Stimulated activated CD4-positive, alpha-beta T cell treated with anti-CD3 and anti-CD28 coated beads, Interleukin-2, amount 100 ng/mL, for 4 hours (primary cell): ENCODE data around the gene TRNP1.

Source experiments
- DNase-seq: peaks from one replicate; pipeline ENCODE4 v3.0.0-alpha.2; 2020; ENCODE audit warnings: low read depth

Gene TRNP1

DNA sequence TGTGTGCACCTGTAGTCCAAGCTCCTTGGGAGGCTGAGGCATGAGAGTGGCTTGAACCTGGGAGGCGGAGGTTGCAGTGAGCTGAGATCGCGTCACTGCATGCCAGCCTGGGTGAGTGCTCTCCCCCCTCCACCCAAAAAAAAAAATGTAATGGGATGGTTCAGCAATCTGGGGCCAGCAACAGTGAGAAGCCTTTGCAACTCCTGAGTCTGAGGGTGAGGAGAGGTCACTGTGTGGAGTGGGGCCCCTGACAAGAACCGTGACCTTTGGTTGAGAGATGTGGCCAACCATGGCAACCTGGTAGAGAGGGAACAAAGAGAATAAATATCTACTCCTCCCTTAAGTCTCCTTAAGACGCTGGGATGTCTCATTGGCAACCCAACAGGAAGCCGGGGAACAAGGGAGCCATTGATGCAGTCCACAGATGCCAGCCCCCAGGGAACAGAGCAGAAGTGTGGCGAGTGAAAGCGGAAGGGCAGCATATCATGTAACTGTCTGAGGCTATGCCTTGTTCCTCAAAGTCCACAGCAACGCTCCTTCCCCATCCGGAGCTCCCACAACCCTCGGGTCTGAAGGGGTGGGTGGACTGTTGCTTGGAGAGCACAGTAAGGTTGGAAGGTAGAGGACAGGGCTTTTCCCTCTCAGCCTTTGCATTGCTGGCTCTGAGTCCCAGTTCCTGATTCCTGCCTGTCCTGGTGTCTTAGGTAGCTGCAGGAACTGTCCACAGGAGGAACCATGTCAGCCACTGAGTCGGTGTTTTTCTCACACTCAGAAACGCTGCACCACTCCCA, 8.3 kb downstream of the TRNP1 start:
- no peak for DNase-seq

DNA sequence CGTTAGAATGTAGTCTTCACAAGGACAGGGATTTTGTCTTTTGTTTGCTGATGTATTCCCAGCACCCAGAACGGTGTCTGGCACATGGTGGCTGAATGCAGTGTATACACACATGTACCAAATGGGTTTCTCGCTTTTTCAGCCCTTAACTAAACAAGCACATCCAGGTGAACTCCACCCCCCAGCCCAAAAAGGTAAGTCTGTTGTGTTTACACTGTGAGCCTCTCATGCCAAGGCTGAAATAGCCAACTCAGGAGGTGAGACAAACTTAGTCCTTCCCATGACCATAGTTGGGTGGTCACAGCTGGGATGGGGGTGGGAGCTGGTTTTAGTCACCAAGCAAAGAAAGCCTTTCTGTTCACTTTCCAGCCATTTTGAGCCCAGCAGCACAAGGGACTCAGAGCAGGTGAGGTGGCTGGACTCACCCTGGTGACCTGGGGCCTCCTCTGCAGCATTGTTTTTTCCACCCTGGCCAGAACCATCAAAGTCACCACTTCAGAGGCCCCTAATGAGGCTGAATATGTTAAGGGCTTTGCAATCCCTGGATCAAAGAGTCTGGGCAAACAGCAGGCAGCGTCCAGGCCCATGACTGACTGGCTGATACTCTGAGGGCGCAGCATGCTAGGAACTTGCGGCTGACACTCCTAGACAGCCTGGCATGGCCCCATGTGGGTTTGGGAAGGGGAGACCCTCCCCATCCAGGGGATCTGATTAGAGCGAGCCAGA, 10.4 kb downstream of the TRNP1 start:
- no peak for DNase-seq

DNA sequence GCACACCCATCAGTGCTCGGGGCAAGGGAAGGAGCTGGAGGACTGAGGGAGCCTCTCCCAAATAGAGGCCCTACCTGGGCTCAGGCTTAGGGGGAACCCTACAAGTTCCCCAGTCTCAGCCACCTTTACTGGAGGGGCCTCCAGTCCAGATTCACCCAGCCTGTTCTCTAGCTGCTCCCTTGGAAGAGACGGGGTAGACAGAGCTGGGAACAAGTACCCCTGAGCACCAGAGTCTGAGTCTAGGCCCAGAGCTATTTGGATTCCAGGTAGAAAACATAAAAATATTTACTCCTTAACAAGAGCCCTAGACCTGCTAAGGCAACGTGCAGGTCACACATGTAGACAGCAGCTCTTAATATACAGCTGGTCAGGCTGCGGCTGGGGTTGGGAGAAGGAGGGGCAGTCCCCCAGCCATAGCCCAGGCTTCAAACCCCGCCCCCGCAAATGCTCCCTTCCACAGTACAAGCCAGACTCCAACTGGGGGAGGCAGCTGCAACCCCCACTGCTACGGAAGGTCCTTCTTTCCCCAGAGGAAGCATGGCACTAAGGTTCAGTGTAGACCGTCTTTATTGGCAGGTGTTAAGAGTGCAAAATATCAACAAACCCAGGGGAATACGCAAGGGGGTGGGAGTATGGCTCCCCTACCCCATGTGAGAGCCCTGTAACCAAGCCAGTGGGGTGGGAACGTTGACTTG, 11.1 kb downstream of the TRNP1 start:
- DNase-seq = no peak

DNA sequence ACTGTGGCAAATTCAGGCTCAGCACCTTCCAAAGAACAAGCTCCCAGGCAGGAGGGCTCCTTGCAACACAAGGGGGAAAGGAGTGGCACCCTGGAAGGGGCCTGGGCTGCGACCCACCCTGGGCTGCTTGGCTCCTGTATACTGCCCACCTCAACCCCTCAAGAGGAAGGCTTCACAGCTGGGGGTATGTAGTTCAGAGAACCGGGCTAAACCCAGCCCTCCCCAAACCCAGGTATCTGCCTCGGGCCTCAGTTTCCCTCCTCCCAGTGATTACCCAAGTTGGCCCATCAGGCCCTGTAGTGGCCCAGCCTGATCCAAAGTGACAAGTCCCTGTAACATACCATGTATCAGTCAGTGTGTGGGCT, 11.7 kb downstream of the TRNP1 start:
- no peak for DNase-seq

DNA sequence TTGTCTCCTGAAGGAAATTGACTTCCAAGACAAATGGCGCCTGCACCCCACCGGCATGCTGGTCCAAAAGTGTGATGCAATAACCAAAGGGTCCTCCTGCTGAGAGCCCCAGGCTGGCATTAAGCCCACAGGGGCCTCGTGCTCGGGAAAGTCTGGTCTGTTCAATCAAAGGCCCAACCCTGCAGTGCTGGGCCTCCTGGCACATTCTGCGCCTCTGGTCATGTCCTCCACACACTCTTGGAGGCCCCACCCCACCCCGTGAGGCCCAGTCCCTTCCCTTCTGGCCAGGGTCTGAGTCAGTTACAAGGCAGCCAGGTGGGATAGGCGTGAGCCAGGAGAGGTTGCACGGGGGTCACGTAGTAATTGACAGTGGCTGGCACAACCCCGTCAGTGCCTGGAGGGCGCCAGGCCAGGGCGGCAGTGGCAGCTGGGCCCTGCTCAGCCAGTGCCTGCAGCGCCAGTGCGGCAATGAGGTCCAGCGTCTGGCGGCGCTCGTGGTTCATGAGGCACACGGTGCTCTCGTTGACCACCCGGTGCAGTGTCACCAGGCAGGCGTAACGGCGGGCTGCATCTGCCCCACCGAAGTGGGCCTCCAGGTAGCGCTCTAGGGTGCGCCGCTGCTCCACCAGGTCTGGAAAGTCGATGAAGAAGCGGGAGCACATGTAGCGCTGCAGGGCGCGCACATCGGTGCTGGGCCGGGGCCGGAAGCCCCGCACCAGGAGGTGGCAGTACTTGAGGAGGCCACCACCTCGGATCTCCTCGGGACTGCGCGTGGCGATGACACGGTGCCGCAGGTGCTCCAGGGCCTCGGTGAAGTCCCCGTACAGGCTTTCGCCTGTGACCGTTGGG, 12.4 kb downstream of the TRNP1 start:
- no peak for DNase-seq

DNA sequence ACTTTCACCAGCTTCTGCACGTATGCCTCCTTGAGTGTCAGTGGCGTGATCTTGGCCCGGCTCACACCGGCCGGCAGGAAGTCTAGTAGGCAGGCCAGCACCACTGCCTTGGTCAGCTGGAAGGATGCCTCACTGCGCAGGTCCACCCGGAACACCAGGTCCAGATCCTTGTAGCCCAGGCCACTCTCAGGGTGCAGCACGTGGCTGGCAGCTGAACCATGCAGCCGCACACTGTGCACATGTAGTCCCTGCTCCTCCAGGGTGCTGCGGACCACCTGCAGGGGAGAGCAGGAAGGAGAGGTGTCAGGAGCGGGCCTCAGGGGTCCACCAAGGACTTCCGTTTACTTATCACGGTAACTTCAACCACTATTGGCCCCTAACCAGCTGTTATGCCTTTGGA, 13.2 kb downstream of the TRNP1 start:
- DNase-seq = no peak

DNA sequence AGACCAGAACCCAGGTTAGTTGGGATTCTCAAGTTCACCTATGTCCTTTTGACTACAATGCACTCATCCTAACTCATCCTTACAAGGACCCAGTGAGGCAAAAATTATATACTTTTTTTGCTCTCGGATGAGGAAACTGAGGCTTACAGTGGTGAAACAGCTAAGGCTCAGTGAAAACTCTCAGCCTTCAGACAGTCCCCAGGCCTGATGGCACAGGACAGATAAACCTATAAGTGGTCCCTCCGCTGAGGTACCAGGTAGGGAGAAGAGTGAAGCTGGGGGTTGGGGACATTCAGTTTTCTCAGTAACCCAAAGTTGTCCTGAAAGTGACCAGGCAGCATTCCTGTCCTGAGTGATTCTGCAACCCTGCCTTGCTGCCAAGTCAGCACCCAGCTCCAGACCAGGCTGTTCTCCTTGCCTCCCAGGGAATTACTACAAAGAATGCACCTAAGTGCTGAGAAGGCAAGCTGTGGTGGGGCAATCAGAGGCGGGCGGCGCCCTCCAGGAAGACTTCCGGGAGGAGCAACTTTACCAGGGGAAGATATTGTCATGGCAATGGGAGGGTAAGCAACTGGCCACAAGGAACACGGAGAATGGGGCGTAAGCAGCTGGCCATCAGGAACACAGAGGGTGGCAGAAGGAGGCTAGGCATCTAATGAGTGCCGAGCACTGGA, 14.6 kb downstream of the TRNP1 start:
- no peak for DNase-seq

DNA sequence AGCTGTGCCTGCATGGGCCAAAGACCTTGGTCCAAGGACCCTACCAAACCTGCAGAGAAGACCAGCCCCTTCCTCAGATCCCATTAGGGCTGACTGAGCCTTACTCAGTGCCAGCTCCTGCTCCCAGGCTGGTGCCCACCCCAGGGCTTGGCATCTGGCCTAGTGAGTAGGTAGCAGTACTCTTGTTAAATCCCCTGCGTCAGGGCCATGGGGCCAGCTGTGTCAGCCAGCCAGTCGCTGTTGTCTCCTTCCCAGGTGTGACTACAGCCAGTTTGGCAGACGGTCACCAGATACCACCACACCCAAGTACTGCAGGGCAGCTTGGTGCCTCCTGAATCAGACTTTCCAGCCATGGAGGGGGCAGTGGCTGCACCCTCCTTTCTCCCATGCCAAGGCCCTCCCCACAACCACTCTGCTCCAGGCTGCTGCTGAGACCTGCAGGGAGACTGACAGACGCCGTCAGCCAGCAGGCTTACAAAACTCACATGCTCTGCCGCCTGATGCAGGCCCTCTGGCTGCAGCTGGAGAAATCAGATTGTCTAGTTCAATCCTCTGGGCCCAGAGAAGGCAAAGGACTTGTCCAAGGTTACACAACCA, 16.2 kb downstream of the TRNP1 start:
- DNase-seq = no peak

DNA sequence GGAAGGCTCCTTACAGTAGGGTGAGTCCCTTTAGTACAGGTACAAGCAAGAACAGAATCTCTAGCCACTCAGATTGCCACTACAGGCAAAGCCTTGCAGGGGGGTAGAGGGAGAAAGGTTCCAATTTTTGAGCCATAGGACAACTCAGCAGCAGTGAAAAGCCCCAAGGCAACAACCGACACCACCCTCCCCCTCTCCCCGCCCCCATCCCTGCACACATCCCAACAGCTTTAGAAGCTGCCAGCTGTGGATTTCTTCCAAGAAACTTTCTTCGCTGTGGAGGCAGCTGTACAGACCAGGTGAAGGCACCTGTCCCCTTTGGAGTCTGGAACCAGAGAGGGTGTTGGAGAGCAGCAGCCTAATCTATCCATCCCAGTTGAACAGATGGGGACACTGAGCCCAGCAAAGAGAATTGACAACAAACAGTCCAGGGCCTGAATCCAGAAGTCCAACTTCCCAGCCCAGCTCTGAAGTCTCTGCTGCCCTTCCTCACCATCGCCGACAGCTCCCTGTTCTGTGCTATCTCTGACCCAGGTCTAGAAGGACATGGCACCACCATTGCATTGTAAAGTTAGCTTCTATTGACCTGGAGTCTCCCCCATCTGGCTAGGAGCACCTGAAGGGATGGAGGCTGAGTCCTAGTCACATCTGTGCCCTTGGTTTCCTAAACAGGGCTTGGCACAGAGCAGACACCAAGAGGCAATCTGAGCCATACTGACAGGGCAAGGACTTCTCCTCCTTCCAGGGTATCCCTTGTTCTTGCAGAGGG, 16.9 kb downstream of the TRNP1 start:
- no peak for DNase-seq

DNA sequence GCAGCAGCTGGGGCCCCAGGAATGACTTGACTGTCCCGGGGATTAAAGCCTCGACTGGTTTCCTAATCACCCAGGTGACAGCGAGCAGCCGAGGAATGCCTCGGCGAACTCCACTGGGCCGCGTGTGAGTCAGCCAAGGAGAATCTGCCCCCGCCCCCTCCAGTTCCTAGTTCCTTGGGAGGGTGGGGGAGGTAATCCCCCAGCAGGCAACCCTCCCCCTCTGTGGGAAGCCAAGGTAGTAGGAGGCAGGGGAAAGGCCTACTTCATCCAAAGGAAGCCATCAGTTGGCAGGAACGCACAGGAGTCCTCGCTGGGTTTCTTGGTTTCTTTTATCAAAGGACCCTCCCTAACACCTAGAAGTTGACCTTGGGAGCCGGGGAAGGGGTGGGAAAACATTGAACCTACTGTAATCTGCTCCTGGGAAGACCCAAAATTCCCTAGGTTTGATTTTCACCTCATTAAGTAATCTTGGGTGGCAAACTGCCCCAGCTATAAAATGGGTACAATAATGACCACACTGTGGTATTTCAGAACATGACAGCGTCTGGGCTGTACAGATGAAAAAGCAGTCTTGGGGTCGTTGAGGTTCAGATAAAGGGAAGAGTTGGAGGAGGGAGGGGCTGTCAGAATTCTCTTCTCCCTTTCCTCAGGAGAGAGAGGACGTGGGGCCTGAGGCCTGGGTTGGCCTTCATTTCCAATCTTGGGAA, 17.7 kb downstream of the TRNP1 start:
- no peak for DNase-seq

DNA sequence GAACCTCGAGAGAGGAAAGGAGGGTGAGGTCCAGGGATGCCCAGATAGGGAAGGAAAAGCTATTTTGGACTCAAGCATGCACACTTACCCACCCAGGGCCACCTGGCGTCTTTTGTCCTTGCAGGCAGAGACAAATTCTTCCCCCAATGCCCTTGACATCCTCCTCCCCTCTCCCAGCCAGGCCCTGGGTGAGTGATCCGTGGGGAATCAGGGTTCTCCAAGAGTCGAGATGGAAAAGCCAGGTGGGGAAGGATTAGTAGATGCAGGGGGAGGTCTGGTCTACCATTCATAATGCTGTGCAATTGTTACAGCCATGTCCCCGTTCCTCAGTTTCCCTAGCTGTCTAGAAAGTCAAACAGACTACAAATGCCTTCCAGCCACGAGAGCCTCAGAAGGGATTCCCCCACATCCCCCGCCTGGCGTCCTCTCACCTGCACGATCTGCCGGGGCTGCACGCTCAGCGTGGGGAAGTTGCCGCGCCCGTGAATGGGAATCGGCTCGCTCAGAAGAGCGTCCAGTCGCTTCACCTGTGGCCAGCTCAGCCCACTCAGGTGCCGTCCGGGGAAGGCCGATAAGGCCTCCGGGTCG, 18.6 kb downstream of the TRNP1 start:
- no peak for DNase-seq

DNA sequence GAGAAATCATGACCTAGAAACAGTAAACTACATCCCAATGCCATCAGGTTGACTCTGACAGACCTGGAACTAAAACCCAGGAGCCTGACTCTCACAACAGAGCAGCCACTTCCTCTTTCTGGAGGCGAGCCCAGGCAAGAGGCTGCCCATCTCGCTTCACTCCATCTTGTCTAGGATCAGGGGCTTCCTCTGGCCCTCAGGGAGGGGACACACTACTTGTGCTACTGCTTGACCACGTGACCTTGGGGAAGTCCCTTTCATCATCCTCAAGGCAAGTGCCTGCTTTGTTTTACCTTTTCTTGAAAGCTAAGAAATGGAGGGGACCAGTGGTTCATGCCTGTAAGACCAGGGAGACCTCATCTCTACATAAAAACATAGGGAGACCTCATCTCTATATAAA, 21.8 kb downstream of the TRNP1 start:
- no peak for DNase-seq

DNA sequence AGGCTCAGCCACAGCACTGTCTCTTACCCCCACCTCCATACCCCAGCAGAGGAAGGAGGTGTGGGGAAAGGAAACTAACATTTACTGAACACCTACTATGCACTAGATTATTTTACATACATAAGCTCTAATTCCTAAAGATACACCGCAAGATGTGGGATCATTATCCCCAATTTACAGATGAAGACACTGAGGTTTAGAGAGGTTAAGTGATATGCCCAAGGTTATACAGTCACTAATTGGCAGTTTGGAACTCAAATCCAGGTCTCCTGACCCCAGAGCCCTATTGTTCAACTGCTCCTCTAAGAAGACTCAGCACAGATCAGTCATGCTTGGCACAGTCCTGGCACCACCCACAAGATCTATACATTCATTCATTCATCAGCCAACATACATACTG, 22.9 kb downstream of the TRNP1 start:
- no peak for DNase-seq

DNA sequence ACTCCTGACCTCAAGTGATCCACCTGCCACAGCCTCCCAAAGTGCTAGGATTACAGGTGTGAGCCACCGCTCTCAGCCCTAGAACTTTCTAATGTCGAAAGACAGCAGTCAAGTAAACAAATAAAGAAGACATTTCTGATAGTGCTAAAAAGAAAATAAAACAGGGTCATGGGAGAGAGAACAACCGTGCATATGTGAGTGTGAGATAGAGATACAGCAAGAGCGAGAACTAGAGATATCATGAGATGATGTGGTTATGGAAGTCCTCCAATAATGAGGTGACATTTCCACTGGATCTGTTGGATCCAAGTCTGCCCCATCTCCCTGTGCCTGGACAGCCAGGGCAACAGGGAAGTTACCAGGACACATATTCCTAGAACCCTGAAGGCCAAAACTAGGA, 23.7 kb downstream of the TRNP1 start:
- no peak for DNase-seq

DNA sequence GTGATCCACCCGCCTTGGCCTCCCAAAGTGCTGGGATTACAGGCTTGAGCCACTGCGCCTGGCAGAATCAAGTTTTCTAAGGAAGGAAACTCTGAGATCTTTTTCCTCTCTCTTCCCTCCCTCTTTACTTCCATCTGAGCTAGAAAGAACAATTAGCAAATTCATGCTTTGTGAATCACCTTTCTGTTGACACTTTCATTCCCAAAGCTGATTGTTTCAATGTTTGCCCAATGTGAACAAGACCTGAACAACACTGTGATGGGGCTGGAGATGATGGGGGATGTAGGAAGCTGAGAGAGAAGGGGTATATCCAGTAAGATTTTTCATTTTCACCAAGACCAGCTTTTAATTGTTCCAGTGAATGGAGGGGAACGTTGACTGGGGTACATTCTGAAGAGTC, 24.8 kb downstream of the TRNP1 start:
- no peak for DNase-seq

DNA sequence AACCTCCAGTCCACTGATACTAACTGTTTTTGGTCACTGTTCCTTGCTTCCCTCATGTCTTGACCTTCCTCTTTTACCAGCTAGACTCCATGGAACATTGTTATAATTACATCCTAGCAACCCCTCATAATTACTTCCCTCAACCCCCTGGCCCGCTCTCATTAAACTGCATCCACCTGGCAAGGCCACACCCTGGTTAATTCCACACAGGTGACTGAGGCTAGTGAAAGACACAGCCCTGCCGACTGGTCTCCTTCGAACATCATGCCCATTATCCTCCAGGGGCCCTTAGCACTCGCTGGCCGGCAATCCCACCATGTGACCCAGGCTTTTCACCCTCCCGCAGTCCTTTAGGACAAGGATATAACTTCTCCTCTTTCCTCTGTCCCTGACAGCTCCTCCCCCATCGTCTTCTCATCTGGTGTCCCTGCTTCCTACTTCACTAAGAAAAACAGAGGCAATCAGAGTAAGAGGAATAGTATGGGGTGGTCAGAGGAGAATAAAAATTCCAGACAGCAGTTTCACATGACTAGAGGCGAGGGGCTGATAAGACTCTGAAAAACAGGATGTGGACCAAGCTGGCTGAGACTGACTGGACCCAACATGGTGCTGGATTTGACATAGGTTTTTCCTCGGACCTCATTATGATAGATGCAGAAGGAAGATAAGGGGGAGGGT, 28.0 kb downstream of the TRNP1 start:
- DNase-seq = no peak

DNA sequence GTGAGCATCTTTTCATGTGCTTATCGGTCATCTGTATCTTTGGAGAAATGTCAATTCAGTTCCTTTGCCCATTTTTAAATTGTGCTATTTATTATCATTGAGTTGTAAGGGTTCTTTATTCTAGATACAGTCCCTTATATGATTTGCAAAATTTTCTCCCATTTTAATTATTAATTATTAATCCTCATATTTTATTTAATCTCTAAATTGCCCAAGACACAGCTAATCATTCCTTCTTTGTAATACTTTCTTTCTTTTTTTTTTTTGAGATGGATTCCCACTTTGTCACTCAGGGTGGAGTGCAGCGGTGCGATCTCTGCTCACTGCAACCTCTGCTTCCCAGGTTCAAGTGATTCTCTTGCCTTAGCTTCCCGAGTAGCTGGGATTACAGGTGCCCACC, 32.2 kb downstream of the TRNP1 start:
- no peak for DNase-seq

DNA sequence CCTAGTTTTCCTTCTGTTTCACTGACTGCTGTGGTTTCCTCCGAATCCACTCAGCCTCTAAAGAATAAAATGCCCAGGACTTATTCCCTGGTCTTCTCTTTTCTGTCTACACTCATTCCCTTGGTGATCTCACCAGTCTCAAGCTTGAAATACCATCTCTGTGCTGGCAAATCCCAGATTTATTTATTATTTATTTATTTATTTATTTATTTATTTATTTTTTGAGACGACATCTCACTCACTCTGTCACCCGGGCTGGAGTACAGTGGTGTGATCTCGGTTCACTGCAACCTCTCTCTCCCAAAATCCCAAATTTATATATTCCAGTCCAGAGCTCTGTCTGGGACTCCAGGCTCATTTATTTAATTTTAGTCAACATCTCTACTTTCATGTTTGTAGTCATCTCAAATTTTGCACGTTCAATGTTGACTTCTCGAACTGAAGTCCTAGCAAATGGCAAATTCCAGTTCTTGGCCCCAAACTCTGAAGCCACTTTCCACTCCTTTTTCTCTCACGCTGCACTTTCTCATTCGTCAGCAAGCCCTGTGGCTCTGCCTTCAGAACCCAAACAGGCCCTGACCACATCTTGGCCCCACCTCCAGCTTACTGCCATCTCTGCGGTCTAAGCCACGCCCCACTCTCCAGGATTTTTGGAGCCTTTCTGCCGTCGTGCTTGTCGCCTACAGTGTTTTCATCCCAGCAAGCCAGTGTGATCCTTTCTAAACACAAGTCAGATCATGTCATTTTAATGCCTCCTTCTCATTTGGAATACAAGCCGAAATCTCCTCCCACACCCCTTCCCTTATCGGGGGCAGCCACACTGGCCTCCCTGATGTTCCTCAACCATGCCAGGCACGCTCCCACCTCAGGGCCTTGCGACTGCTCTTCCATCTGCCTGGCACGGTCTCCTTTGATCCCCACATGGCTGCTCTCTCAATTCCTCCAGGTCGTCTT, 33.4 kb downstream of the TRNP1 start:
- no peak for DNase-seq
